Measurements from ENCODE around the gene ENDOU. TPM values are rescaled to one million over a fixed set of nuclear protein-coding genes. Genes with fewer than 3 reads are reported as not detected.
A peak's percentile ranks its signal among the peaks of the same experiment; 100 is the strongest.

Gene ENDOU
- total RNA-seq, 5 donors from 2014 or later (not counting 1 experiment from before 2014, with no cell fraction given), result not detected

DNA sequence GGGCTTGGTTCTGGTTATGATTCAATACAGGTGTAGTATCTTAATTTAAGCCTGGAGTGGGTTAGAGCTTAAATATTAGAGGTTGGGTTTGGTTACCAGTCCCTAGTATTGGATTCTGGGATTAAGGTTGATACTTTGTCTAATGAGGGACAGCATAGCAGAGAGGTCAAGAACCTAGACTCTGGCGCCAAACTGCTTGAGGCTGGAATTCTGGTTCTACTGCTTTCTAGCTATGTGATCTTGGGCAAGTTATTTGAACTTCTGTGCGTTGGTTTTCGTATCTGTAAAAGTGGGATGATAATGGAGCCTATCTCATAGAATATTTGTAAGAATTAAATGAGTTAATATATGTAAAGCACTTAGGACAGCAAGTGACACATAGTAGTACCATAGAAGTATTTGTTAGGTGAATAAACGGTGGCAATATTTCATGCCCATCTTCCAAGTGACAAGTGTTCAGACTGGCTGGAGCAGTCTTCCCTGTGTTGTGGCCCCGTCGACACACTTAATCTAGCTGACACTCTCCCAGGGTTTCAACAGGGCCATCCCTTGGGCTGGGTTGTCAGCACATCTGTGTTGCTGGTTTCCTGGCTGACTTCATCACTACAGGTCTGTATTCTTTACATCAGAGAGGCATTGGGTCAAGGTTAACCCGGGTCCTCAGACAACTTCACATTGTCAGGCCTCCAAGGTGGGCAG lies 3.0 kb downstream of the ENDOU start:
- POLR2A ChIA-PET, result interaction anchor here in 1 of 2 donors (0.6 kb wide), 1 partner anchor 1467 kb away, joined by 6 read pairs; no protein-coding TSS in a partner anchor
- H3K27ac Mint-ChIP-seq, result peak overlapping the region in 1 of 2 donors; percentile 66

DNA sequence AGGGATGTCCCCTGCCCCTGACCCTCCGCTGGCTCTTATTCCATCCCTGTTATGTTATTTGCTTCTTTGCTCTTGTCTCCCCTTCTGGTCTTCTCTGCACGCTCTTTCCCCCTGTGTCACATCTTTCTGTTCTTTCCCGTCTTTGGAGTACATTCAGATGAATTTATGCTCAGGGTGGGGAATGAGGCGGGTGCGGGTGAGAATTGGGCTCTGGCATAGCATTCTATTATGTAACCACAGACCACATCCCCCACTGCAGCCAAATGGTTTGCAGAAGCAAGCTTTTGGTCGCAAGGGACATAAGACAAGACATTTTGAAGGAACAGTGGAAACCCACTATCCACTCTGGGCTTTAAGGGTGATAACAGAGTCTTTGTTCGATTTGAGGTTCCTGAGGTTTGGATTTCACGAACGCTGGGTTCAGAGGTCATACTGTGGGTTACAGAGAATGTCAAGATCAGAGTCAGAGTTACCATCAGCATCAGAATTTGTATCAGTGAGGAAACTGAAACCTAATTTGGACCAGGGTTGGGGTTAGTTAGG lies 3.8 kb downstream of the ENDOU start:
- Histone ChIP-seq H3K4me3 (ENCODE audit: control insufficient read depth in 1 of 2, extremely low read depth in 1 of 2, low read length in 1 of 2) (no peak overlapping the region), H3K9me3 (no peaks in the 10 kb centered on the region), H3K36me3 (ENCODE audit: control insufficient read depth in 2 of 2, extremely low read depth in 1 of 2, insufficient read depth in 1 of 2, low read length in 1 of 2) (no peaks in the 10 kb centered on the region), H3K4me1 (ENCODE audit: control insufficient read depth in 1 of 2, extremely low read depth in 1 of 2, insufficient read depth in 2 of 2, low read length in 2 of 2) (peaks cover 6 to 36% of the 10 kb centered on the region in 2 experiments), H3K27me3 (replicated peaks in 1 of 2; ENCODE audit: control insufficient read depth in 2 of 2, extremely low read depth in 1 of 2, insufficient read depth in 2 of 2, low read length in 1 of 2) (no peaks in the 10 kb centered on the region), H3K27ac (ENCODE audit: low read length) (no peak overlapping the region)
- WGBS (ENCODE audit: insufficient coverage), result 28% methylated on average over 3 of the region's 9 CpGs
- CTCF ChIA-PET, result interaction anchor here in 1 of 2 donors (1.4 kb wide), 1 partner anchor 44 kb away, joined by 3 read pairs; no protein-coding TSS in a partner anchor
- Mint-ChIP-seq H3K4me1 (peaks cover 34 to 47% (median 36%) of the 10 kb centered on the region in 3 donors), H3K36me3 (peaks cover 20% of the 10 kb centered on the region), H3K27ac (peak overlapping the region in 1 of 2 donors; percentile 66), H3K27me3 (no peaks in the 10 kb centered on the region), H3K4me3 (peak overlapping the region in 1 of 3 donors; percentile 12), H3K9me3 (no peaks in the 10 kb centered on the region)
- ATAC-seq (replicated peaks in 1 of 4), result peak in 3 of 4 experiments; percentile 28 to 51 (median 34)
- DNase-seq, result peak in 12 of 35 experiments; percentile 18 to 56 (median 36)
- POLR2A ChIA-PET, result interaction anchor here in 1 of 2 donors (0.6 kb wide), 1 partner anchor 1466 kb away, joined by 6 read pairs; no protein-coding TSS in a partner anchor

More for the DNA sequence above, 3.0 kb downstream of the ENDOU start:
- peaks cover 28 to 40% (median 30%) of the 10 kb centered on the region in 3 donors for H3K4me1 Mint-ChIP-seq
- peak in 1 of 35 experiments; percentile 3 for DNase-seq
- 90% methylated on average over 5 of the region's 7 CpGs for WGBS (ENCODE audit: insufficient coverage)
- Histone ChIP-seq H3K36me3 (ENCODE audit: control insufficient read depth in 2 of 2, extremely low read depth in 1 of 2, insufficient read depth in 1 of 2, low read length in 1 of 2) (no peaks in the 10 kb centered on the region), H3K4me3 (ENCODE audit: control insufficient read depth in 1 of 2, extremely low read depth in 1 of 2, low read length in 1 of 2) (no peak overlapping the region), H3K27me3 (replicated peaks in 1 of 2; ENCODE audit: control insufficient read depth in 2 of 2, extremely low read depth in 1 of 2, insufficient read depth in 2 of 2, low read length in 1 of 2) (no peaks in the 10 kb centered on the region), H3K27ac (ENCODE audit: low read length) (no peak overlapping the region), H3K9me3 (no peaks in the 10 kb centered on the region), H3K4me1 (ENCODE audit: control insufficient read depth in 1 of 2, extremely low read depth in 1 of 2, insufficient read depth in 2 of 2, low read length in 2 of 2) (peaks cover 0 to 30% of the 10 kb centered on the region in 2 experiments)
- CTCF ChIA-PET, result interaction anchor here (1.4 to 2.2 kb wide), 2 partner anchors 19 to 43 kb away, joined by 3 to 5 read pairs; no protein-coding TSS in a partner anchor
- H3K4me3 Mint-ChIP-seq, result peak overlapping the region in 1 of 3 donors; percentile 12
- ATAC-seq (replicated peaks in 1 of 4), result no peak
- no peaks in the 10 kb centered on the region for H3K27me3 Mint-ChIP-seq
- peaks cover 20% of the 10 kb centered on the region for H3K36me3 Mint-ChIP-seq
- H3K9me3 Mint-ChIP-seq, result no peaks in the 10 kb centered on the region

- Mint-ChIP-seq H3K27me3 (no peaks in the 10 kb centered on the region), H3K27ac (peak overlapping the region; percentile 83 to 92), H3K36me3 (peaks cover 14% of the 10 kb centered on the region), H3K4me1 (peaks cover 43 to 54% (median 43%) of the 10 kb centered on the region in 3 donors), H3K9me3 (no peaks in the 10 kb centered on the region), H3K4me3 (no peak overlapping the region)
- Histone ChIP-seq H3K27ac (ENCODE audit: low read length) (no peak overlapping the region), H3K4me1 (ENCODE audit: control insufficient read depth in 1 of 2, extremely low read depth in 1 of 2, insufficient read depth in 2 of 2, low read length in 2 of 2) (peaks cover 6 to 41% of the 10 kb centered on the region in 2 experiments), H3K27me3 (replicated peaks in 1 of 2; ENCODE audit: control insufficient read depth in 2 of 2, extremely low read depth in 1 of 2, insufficient read depth in 2 of 2, low read length in 1 of 2) (no peaks in the 10 kb centered on the region), H3K4me3 (ENCODE audit: control insufficient read depth in 1 of 2, extremely low read depth in 1 of 2, low read length in 1 of 2) (no peak overlapping the region), H3K36me3 (ENCODE audit: control insufficient read depth in 2 of 2, extremely low read depth in 1 of 2, insufficient read depth in 1 of 2, low read length in 1 of 2) (no peaks in the 10 kb centered on the region), H3K9me3 (no peaks in the 10 kb centered on the region)
- ChIA-PET CTCF (interaction anchor here (0.6 to 1.4 kb wide), 6 partner anchors 24 to 120 kb away, joined by 3 to 6 read pairs (median 4); no protein-coding TSS in a partner anchor), POLR2A (interaction anchor here in 1 of 2 donors (0.6 to 0.7 kb wide), 2 partner anchors 65 to 250 kb away, joined by 3 to 4 read pairs; no protein-coding TSS in a partner anchor)
- no CpG with 5 or more reads among the region's 1 CpG for WGBS (ENCODE audit: insufficient coverage)
- no peak for DNase-seq
- no peak for ATAC-seq (replicated peaks in 1 of 4)
These were observed 6.8 kb downstream of the ENDOU start for GRCh38 chr12:47718531-47718930.

- Mint-ChIP-seq H3K9me3 (no peaks in the 10 kb centered on the region), H3K4me3 (peak overlapping the region in 1 of 3 donors; percentile 61), H3K27ac (peak overlapping the region; percentile 83 to 92), H3K27me3 (no peaks in the 10 kb centered on the region), H3K36me3 (peaks cover 14% of the 10 kb centered on the region), H3K4me1 (peaks cover 43 to 50% (median 43%) of the 10 kb centered on the region in 3 donors)
- DNase-seq (peak; percentile 12 to 76 (median 54)), ATAC-seq (replicated peaks in 1 of 4) (peak; percentile 68 to 84 (median 72))
- Histone ChIP-seq H3K36me3 (ENCODE audit: control insufficient read depth in 2 of 2, extremely low read depth in 1 of 2, insufficient read depth in 1 of 2, low read length in 1 of 2) (no peaks in the 10 kb centered on the region), H3K4me1 (ENCODE audit: control insufficient read depth in 1 of 2, extremely low read depth in 1 of 2, insufficient read depth in 2 of 2, low read length in 2 of 2) (peaks cover 6 to 36% of the 10 kb centered on the region in 2 experiments), H3K4me3 (ENCODE audit: control insufficient read depth in 1 of 2, extremely low read depth in 1 of 2, low read length in 1 of 2) (no peak overlapping the region), H3K27ac (ENCODE audit: low read length) (peak overlapping the region; percentile 62), H3K9me3 (no peaks in the 10 kb centered on the region), H3K27me3 (replicated peaks in 1 of 2; ENCODE audit: control insufficient read depth in 2 of 2, extremely low read depth in 1 of 2, insufficient read depth in 2 of 2, low read length in 1 of 2) (no peaks in the 10 kb centered on the region)
- 35% methylated on average over 6 of the region's 13 CpGs for WGBS (ENCODE audit: insufficient coverage)
- ChIA-PET POLR2A (interaction anchor here in 1 of 2 donors (0.7 kb wide), 1 partner anchor 251 kb away, joined by 3 read pairs; no protein-coding TSS in a partner anchor), CTCF (interaction anchor here (0.6 to 1.4 kb wide), 8 partner anchors 10 to 250 kb away, joined by 3 to 6 read pairs (median 4); no protein-coding TSS in a partner anchor)
These were observed 7.7 kb downstream of the ENDOU start for GRCh38 chr12:47717443-47718193.

DNA sequence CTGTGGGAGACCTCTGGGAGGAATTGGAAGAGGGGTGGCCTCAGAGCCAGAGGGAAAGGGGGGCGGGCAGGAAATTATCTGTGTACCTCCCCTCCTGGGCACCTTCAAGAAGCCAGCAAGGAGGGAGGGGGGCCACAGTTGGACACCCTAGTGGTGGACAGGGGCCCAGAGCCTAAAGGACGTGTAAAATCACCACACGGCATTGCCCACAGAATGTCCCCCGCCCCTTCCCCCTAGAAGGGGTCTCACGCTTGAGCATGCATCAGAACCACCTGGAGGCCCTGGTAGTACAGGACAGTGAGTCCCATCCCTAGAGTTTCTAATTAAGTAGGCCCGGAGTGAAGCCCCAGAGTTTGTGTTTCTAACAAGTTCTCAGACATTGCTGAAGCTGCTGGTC lies 8.2 kb downstream of the ENDOU start:
- Histone ChIP-seq H3K27me3 (replicated peaks in 1 of 2; ENCODE audit: control insufficient read depth in 2 of 2, extremely low read depth in 1 of 2, insufficient read depth in 2 of 2, low read length in 1 of 2) (no peaks in the 10 kb centered on the region), H3K4me3 (ENCODE audit: control insufficient read depth in 1 of 2, extremely low read depth in 1 of 2, low read length in 1 of 2) (no peak overlapping the region), H3K4me1 (ENCODE audit: control insufficient read depth in 1 of 2, extremely low read depth in 1 of 2, insufficient read depth in 2 of 2, low read length in 2 of 2) (peaks cover 6 to 31% of the 10 kb centered on the region in 2 experiments), H3K9me3 (no peaks in the 10 kb centered on the region), H3K36me3 (ENCODE audit: control insufficient read depth in 2 of 2, extremely low read depth in 1 of 2, insufficient read depth in 1 of 2, low read length in 1 of 2) (no peaks in the 10 kb centered on the region), H3K27ac (ENCODE audit: low read length) (peak overlapping the region; percentile 62)
- CTCF ChIA-PET, result interaction anchor here (0.6 to 2.3 kb wide), 6 partner anchors 11 to 233 kb away, joined by 3 to 13 read pairs (median 4); no protein-coding TSS in a partner anchor
- POLR2A ChIA-PET, result no interaction called here
- no peaks in the 10 kb centered on the region for H3K27me3 Mint-ChIP-seq
- DNase-seq (no peak), ATAC-seq (replicated peaks in 1 of 4) (no peak)
- 92% methylated on average over 3 of the region's 6 CpGs for WGBS (ENCODE audit: insufficient coverage)
- H3K9me3 Mint-ChIP-seq, result no peaks in the 10 kb centered on the region
- H3K4me1 Mint-ChIP-seq, result peaks cover 39 to 44% (median 40%) of the 10 kb centered on the region in 3 donors
- H3K4me3 Mint-ChIP-seq, result no peak overlapping the region
- H3K27ac Mint-ChIP-seq, result peak overlapping the region; percentile 83 to 92
- peaks cover 12% of the 10 kb centered on the region for H3K36me3 Mint-ChIP-seq

Data from T-cell (primary cell).